ENCODE measurements around the gene PGPEP1.

DNA sequence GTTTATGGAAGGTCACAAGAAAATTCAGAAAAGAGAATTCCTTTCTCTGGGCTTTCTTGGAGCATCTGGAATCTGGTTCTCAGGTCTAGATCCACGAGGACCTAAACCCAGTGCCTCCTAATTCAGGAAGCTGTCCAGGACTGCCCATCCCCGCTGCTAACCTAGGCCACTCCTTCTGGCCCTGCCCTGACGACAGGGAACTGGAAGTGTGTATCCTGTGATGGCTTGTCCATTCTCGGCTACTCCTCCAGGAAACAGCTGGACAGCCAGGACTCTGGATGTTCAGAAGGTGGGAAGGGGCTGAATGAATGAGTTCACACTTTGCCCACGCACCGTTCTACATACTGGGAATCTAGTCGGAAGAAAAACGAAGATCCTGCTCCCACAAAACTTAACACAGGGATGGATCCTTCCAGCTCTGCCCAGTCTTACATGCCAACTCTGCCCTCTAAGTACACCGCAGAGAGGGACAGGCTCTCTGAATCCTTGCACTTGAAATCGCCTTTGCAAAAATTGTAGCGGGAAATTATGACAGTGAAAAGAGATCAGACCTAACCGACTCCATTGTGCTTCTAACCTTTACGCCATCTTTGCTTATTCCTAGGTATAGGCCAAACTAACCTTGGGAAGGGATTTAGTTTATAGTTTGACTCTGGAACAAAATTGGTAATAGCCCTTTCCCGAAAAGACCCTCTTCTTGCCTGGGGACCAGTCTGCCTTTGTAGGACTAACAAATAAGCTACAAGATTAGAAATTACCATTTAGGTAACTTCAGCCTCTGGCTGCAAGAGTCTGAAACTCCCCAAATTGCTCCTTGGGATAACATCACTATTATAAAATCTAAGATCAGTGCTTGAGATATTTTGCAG, 19.3 kb upstream of the PGPEP1 start:
- TF ChIP-seq, protein P1, sequence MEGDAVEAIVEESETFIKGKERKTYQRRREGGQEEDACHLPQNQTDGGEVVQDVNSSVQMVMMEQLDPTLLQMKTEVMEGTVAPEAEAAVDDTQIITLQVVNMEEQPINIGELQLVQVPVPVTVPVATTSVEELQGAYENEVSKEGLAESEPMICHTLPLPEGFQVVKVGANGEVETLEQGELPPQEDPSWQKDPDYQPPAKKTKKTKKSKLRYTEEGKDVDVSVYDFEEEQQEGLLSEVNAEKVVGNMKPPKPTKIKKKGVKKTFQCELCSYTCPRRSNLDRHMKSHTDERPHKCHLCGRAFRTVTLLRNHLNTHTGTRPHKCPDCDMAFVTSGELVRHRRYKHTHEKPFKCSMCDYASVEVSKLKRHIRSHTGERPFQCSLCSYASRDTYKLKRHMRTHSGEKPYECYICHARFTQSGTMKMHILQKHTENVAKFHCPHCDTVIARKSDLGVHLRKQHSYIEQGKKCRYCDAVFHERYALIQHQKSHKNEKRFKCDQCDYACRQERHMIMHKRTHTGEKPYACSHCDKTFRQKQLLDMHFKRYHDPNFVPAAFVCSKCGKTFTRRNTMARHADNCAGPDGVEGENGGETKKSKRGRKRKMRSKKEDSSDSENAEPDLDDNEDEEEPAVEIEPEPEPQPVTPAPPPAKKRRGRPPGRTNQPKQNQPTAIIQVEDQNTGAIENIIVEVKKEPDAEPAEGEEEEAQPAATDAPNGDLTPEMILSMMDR (conservative IDR thresholded peaks at IDR 0.05; ENCODE audit: low read depth, low read length), result no peak
- TF ChIP-seq EZH2 (IDR thresholded peaks at IDR 0.05; ENCODE audit: borderline replicate concordance, low read depth, low read length, poor library complexity, severe bottlenecking), result no peak
